Upper lobe of right lung (tissue), 1 donor: ENCODE results near the gene SRXN1. TPM values are rescaled to one million over a fixed set of nuclear protein-coding genes. Genes with fewer than 3 reads are reported as not detected.
"Not testable (repeated sequence)": the region's sequence is repeated elsewhere in the genome, so short reads cannot be mapped to it uniquely, and the experiment has no call there.

Experiments used
- ATAC-seq: fragments of 200-7000 bp; cut with Tn5 transposase; one replicate; pipeline ENCODE4 v1.9.1; 2020; ENCODE audit warnings: mild to moderate bottlenecking, moderate library complexity
- DNase-seq: peaks from one replicate; pipeline ENCODE4 v3.0.0-alpha.2; 2020
- H3K27ac ChIP-seq: fragments of 200-600 bp; one replicate; pipeline ENCODE4 v1.8.0; 2022
- H3K27me3 ChIP-seq: fragments of 200-600 bp; one replicate; pipeline ENCODE4 v1.8.0; 2022; ENCODE audit warnings: mild to moderate bottlenecking
- H3K36me3 ChIP-seq: fragments of 200-600 bp; one replicate; pipeline ENCODE4 v1.8.0; 2022
- H3K4me1 ChIP-seq: fragments of 200-600 bp; one replicate; pipeline ENCODE4 v1.8.0; 2022
- H3K4me3 ChIP-seq: fragments of 200-600 bp; one replicate; pipeline ENCODE4 v1.8.0; 2022; ENCODE audit warnings: mild to moderate bottlenecking
- H3K9me3 ChIP-seq: fragments of 200-600 bp; one replicate; pipeline ENCODE4 v1.8.0; 2022
- CTCF ChIP-seq: fragments of 200-600 bp; IDR thresholded peaks from one replicate; pipeline ENCODE4 v1.8.0; 2022; ENCODE audit warnings: antibody characterized with exemption
- intact Hi-C: fragments of 100-400 bp; cut with DNase I; formaldehyde crosslinking; loops from one replicate; pipeline ENCODE4 v1.11.0; 2022
- total RNA-seq: library from RNA; stranded (reverse); fragmentation: NEBNext Ultra II Directional; extraction: Animal tissue kit (Norgen Biotek cat#: 25700); gene quantifications from one replicate; pipeline ENCODE4 v1.2.1, GENCODE V29; 2021
- donor health status: DM: no; HTN: yes; CAD: no; lungs with severe emphysema.

SRXN1 gene
- total RNA-seq, 1 donor from 2014 or later: 41.2 TPM

- H3K27me3 ChIP-seq: no peaks in the 10 kb centered on the region
- peaks cover 11% of the 10 kb centered on the region for H3K4me1 ChIP-seq
- no peak overlapping the region for H3K4me3 ChIP-seq
- no peaks in the 10 kb centered on the region for H3K9me3 ChIP-seq
- intact Hi-C loops: loop anchor here (5.0 kb wide), 1 partner anchor 85 kb away; no protein-coding TSS in a partner anchor
- TF ChIP-seq CTCF: no peak
- DNase-seq (no peak), ATAC-seq (no peak)
- peaks cover 26% of the 10 kb centered on the region for H3K36me3 ChIP-seq
- no peak overlapping the region for H3K27ac ChIP-seq
Observed at GRCh38 chr20:646868-647233, 6.1 kb downstream of the SRXN1 start.

- intact Hi-C loops: loop anchor here (5.0 kb wide), 1 partner anchor 84 kb away; no protein-coding TSS in a partner anchor
- ATAC-seq: peak; percentile 3
- H3K27ac ChIP-seq: no peak overlapping the region
Observed at GRCh38 chr20:646107-646867, 6.7 kb downstream of the SRXN1 start.

GRCh38 chr20:645318-646106, 7.5 kb downstream of the SRXN1 start:
- ATAC-seq (peak; percentile 89), DNase-seq (peak; percentile 81)
- Histone ChIP-seq H3K4me1 (peaks cover 8% of the 10 kb centered on the region), H3K27me3 (no peaks in the 10 kb centered on the region), H3K36me3 (peaks cover 26% of the 10 kb centered on the region), H3K27ac (no peak overlapping the region), H3K4me3 (no peak overlapping the region), H3K9me3 (no peaks in the 10 kb centered on the region)
- intact Hi-C loops: loop anchor here (5.0 kb wide), 1 partner anchor 83 kb away; no protein-coding TSS in a partner anchor
- TF ChIP-seq CTCF: peak; percentile 96

More at GRCh38 chr20:646107-646867, 6.7 kb downstream of the SRXN1 start:
- no peak for TF ChIP-seq CTCF
- peaks cover 8% of the 10 kb centered on the region for H3K4me1 ChIP-seq
- no peak for DNase-seq
- H3K36me3 ChIP-seq: peaks cover 26% of the 10 kb centered on the region
- H3K4me3 ChIP-seq: no peak overlapping the region
- no peaks in the 10 kb centered on the region for H3K9me3 ChIP-seq
- no peaks in the 10 kb centered on the region for H3K27me3 ChIP-seq

GRCh38 chr20:644692-645317, 8.2 kb downstream of the SRXN1 start:
- Histone ChIP-seq H3K4me3 (no peak overlapping the region), H3K36me3 (peaks cover 26% of the 10 kb centered on the region), H3K4me1 (peaks cover 8% of the 10 kb centered on the region), H3K27me3 (no peaks in the 10 kb centered on the region), H3K27ac (no peak overlapping the region), H3K9me3 (no peaks in the 10 kb centered on the region)
- ATAC-seq: no peak
- intact Hi-C loops: loop anchor here (5.0 kb wide), 1 partner anchor 83 kb away; no protein-coding TSS in a partner anchor
- TF ChIP-seq CTCF: no peak
- no peak for DNase-seq

GRCh38 chr20:642398-643174, 10.4 kb downstream of the SRXN1 start:
- no peaks in the 10 kb centered on the region for H3K9me3 ChIP-seq
- no peak for DNase-seq
- intact Hi-C loops: no loop called here
- peaks cover 8% of the 10 kb centered on the region for H3K36me3 ChIP-seq
- peak; percentile 8 for ATAC-seq
- peaks cover 8% of the 10 kb centered on the region for H3K4me1 ChIP-seq
- no peaks in the 10 kb centered on the region for H3K27me3 ChIP-seq
- peak overlapping the region; percentile 40 for H3K4me3 ChIP-seq
- no peak overlapping the region for H3K27ac ChIP-seq
- no peak for TF ChIP-seq CTCF

GRCh38 chr20:642013-642397, 11.0 kb downstream of the SRXN1 start:
- H3K4me1 ChIP-seq, H3K27me3 ChIP-seq, ATAC-seq, H3K27ac ChIP-seq, H3K9me3 ChIP-seq, H3K4me3 ChIP-seq, H3K36me3 ChIP-seq, DNase-seq, intact Hi-C loops: not testable (repeated sequence)
